Measurements from ENCODE around the gene NSG2.

The NSG2 gene

GRCh38 chr5:174030286-174030685 lies 15.2 kb upstream of the NSG2 start:
- no peak for DNase-seq
- no peak overlapping the region for H3K4me3 ChIP-seq
- H3K9me3 ChIP-seq, result peaks cover 0 to 13% (median 12%) of the 10 kb centered on the region in 3 donors
- intact Hi-C loops (cut with DNase I; ENCODE audit: low total_unique reads), result no loop called here
- TF ChIP-seq CTCF (IDR thresholded peaks at IDR 0.05), result no peak
- no peaks in the 10 kb centered on the region for H3K36me3 ChIP-seq
- no peaks in the 10 kb centered on the region for H3K27me3 ChIP-seq
- H3K4me1 ChIP-seq, result no peaks in the 10 kb centered on the region
- no peak overlapping the region for H3K27ac ChIP-seq

DNA sequence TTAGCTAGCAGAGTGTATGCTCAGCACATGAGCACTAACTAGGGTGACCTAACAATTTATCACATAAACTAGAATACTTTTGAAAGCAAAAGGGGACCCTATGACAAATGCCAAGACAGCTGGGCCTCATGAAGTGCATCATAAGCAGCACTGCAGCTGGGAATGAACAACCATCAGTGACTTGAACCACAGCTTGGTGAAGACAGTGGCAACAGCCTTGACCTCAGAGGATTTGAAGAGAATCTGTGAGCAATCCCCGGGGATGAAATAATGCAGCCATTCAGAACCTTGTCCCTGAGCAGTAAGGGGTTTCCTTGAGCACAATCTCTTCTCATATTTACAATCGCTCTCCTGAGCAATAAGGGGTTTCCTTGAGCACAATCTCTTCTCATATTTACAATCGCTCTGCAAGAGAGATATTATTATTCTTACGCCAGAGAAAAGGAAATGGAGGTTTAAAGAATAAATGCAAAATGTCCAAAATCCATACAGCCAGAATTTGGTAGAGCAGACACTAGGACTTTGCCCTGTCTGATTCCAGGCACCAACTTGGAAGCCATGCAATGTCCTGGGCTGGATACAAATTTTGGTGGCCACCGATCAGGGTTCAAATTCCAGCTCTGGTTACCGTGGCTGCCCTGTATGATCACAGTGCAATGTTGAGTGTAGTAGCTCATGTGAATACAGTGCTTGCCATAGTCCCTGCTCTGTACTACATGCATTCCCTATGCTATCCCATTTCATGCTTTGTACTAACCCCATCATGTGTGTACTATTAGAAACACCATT lies 846 bp upstream of the NSG2 start:
- TF ChIP-seq CTCF (IDR thresholded peaks at IDR 0.05), result no peak
- Histone ChIP-seq H3K36me3 (no peaks in the 10 kb centered on the region), H3K9me3 (no peaks in the 10 kb centered on the region), H3K4me1 (no peaks in the 10 kb centered on the region), H3K27ac (no peak overlapping the region), H3K27me3 (peaks cover 0 to 5% of the 10 kb centered on the region in 2 donors), H3K4me3 (no peak overlapping the region)
- intact Hi-C loops (cut with DNase I; ENCODE audit: low total_unique reads), result loop anchor here (5.0 kb wide), 1 partner anchor 268 kb away; no protein-coding TSS in a partner anchor
- no peak for DNase-seq

GRCh38 chr5:174046558-174046957 lies 1.1 kb downstream of the NSG2 start:
- no peak for DNase-seq
- H3K27ac ChIP-seq, result no peak overlapping the region
- TF ChIP-seq CTCF (IDR thresholded peaks at IDR 0.05), result no peak
- H3K27me3 ChIP-seq, result peaks cover 0 to 7% of the 10 kb centered on the region in 2 donors
- H3K4me1 ChIP-seq, result no peaks in the 10 kb centered on the region
- no peak overlapping the region for H3K4me3 ChIP-seq
- no peaks in the 10 kb centered on the region for H3K9me3 ChIP-seq
- H3K36me3 ChIP-seq, result no peaks in the 10 kb centered on the region
- intact Hi-C loops (cut with DNase I; ENCODE audit: low total_unique reads), result loop anchor here (5.0 kb wide), 1 partner anchor 266 kb away; no protein-coding TSS in a partner anchor

DNA sequence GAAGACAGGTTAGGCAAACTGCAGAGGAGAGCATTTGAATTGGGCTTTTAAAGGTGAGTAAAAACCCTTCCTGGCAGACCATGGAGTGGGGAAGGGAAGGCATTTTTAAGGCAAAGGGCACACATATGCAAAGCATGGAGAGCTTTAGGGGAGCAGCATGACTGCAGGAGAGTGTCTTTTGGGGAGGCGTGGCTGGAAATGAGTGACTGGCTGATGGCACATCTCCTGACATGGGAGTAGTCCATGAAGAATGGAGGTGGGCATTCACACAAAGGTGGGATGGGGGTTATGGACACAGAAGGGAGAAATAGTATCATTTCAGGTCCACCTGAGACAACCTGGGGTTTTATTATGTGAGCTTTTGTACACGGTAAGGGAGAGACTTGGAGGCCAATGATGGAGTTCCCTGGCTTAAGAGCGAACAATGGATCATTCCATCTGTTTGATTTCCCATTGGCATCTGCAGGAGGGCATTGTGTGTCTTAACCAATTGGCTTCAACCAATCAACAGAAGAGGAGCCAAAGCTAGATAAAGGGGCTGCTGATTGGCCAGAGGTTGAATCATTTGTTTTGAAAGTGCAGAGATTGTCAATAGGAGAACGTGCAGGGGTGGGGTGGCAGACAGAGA lies 2.1 kb downstream of the NSG2 start:
- no peak overlapping the region for H3K4me3 ChIP-seq
- H3K4me1 ChIP-seq, result no peaks in the 10 kb centered on the region
- DNase-seq, result no peak
- no peak overlapping the region for H3K27ac ChIP-seq
- H3K36me3 ChIP-seq, result no peaks in the 10 kb centered on the region
- peaks cover 0 to 6% of the 10 kb centered on the region in 2 donors for H3K27me3 ChIP-seq
- intact Hi-C loops (cut with DNase I; ENCODE audit: low total_unique reads), result loop anchor here (5.0 kb wide), 1 partner anchor 265 kb away; no protein-coding TSS in a partner anchor
- TF ChIP-seq CTCF (IDR thresholded peaks at IDR 0.05), result no peak
- H3K9me3 ChIP-seq, result no peaks in the 10 kb centered on the region

GRCh38 chr5:174052636-174053035 lies 7.1 kb downstream of the NSG2 start:
- Histone ChIP-seq H3K4me3 (no peak overlapping the region), H3K36me3 (no peaks in the 10 kb centered on the region), H3K4me1 (no peaks in the 10 kb centered on the region), H3K27ac (no peak overlapping the region), H3K27me3 (peaks cover 0 to 5% of the 10 kb centered on the region in 2 donors), H3K9me3 (no peaks in the 10 kb centered on the region)
- TF ChIP-seq CTCF (IDR thresholded peaks at IDR 0.05), result no peak
- intact Hi-C loops (cut with DNase I; ENCODE audit: low total_unique reads), result no loop called here
- DNase-seq, result no peak
